ENCODE data around the gene XYLT2.

GRCh38 chr17:50364715-50365114 lies 18.8 kb downstream of the XYLT2 start:
- TF ChIP-seq CTCF (conservative IDR thresholded peaks at IDR 0.05; ENCODE audit: low read length), result no peak
- TF ChIP-seq EZH2phosphoT487 (IDR thresholded peaks at IDR 0.05; ENCODE audit: borderline replicate concordance), result no peak

All from Loucy (cell line).